ENCODE data around the gene ARHGEF25.

Gene ARHGEF25

GRCh38 chr12:57574795-57575194, 36.4 kb upstream of the ARHGEF25 start:
- TF ChIP-seq CTCF (IDR thresholded peaks at IDR 0.05; ENCODE audit: control insufficient read depth, extremely low read depth, insufficient read depth) = no peak
- no peak overlapping the region for H3K4me3 ChIP-seq (ENCODE audit: low read depth, low read length)
- DNase-seq (ENCODE audit: low read depth) = no peak

- no peak for TF ChIP-seq CTCF (IDR thresholded peaks at IDR 0.05; ENCODE audit: control insufficient read depth, extremely low read depth, insufficient read depth)
- no peak overlapping the region for H3K4me3 ChIP-seq (ENCODE audit: low read depth, low read length)
- no peak for DNase-seq (ENCODE audit: low read depth)
These were observed 35.2 kb upstream of the ARHGEF25 start for GRCh38 chr12:57575771-57576612.

GRCh38 chr12:57576613-57577160, 34.5 kb upstream of the ARHGEF25 start:
- H3K4me3 ChIP-seq (ENCODE audit: low read depth, low read length) = no peak overlapping the region
- no peak for DNase-seq (ENCODE audit: low read depth)
- no peak for TF ChIP-seq CTCF (IDR thresholded peaks at IDR 0.05; ENCODE audit: control insufficient read depth, extremely low read depth, insufficient read depth)

GRCh38 chr12:57577981-57578758, 33.1 kb upstream of the ARHGEF25 start:
- no peak overlapping the region for H3K4me3 ChIP-seq (ENCODE audit: low read depth, low read length)
- no peak for TF ChIP-seq CTCF (IDR thresholded peaks at IDR 0.05; ENCODE audit: control insufficient read depth, extremely low read depth, insufficient read depth)
- DNase-seq (ENCODE audit: low read depth) = no peak

GRCh38 chr12:57579011-57579410, 32.2 kb upstream of the ARHGEF25 start:
- DNase-seq (ENCODE audit: low read depth) = no peak
- no peak for TF ChIP-seq CTCF (IDR thresholded peaks at IDR 0.05; ENCODE audit: control insufficient read depth, extremely low read depth, insufficient read depth)
- no peak overlapping the region for H3K4me3 ChIP-seq (ENCODE audit: low read depth, low read length)

- no peak for DNase-seq (ENCODE audit: low read depth)
- no peak for TF ChIP-seq CTCF (IDR thresholded peaks at IDR 0.05; ENCODE audit: control insufficient read depth, extremely low read depth, insufficient read depth)
- no peak overlapping the region for H3K4me3 ChIP-seq (ENCODE audit: low read depth, low read length)
These were observed 31.4 kb upstream of the ARHGEF25 start for GRCh38 chr12:57579677-57580465.
